Breast epithelium (tissue), 4 donors: ENCODE data around the gene OLR1. TPM values are rescaled to one million over a fixed set of nuclear protein-coding genes. Genes with fewer than 3 reads are reported as not detected.
"Not testable (repeated sequence)": the region's sequence is repeated elsewhere in the genome, so short reads cannot be mapped to it uniquely, and the experiment has no call there.

Experiments
- DNase-seq, 2 donors: peaks; one replicate each; pipeline ENCODE4 v3.0.0-alpha.2; 2019; ENCODE audit warnings: low spot score in 2 of 2
- H3K27ac ChIP-seq, 2 donors: fragments of 200-600 bp; sonication (generic) in 1 of 2; one replicate each; pipeline ENCODE4 v1.5.1; 2016 to 2019; ENCODE audit warnings: mild to moderate bottlenecking in 1 of 2
- H3K27me3 ChIP-seq, 2 donors: fragments of 200-600 bp; sonication (generic) in 1 of 2; one replicate each; pipeline versions ENCODE4 v1.5.1 to v1.6.0; 2017 to 2019; ENCODE audit warnings: control low read depth in 1 of 2, mild to moderate bottlenecking in 1 of 2
- H3K36me3 ChIP-seq: fragments of 200-600 bp; one replicate; pipeline ENCODE4 v1.5.1; 2019
- H3K4me1 ChIP-seq, 2 donors: fragments of 200-600 bp; sonication (generic); one replicate each; pipeline ENCODE4 v1.5.1; 2016 to 2019; ENCODE audit warnings: control low read depth in 1 of 2
- H3K4me3 ChIP-seq, 3 donors: fragments of 200-600 bp; sonication (generic); 1 replicate in 2 of 3; 2 replicates in 1 of 3; pipeline ENCODE4 v1.5.1; 2016 to 2019; ENCODE audit warnings: mild to moderate bottlenecking in 3 of 3, moderate library complexity in 2 of 3
- H3K9me3 ChIP-seq, 2 donors: fragments of 200-600 bp; sonication (generic) in 1 of 2; one replicate each; pipeline ENCODE4 v1.5.1; 2016 to 2019; ENCODE audit warnings: control low read depth in 1 of 2
- POLR2A ChIP-seq: fragments of 450-650 bp; IDR thresholded peaks from one replicate; pipeline ENCODE4 v1.6.1; 2016; ENCODE audit warnings: antibody characterized with exemption, mild to moderate bottlenecking, moderate library complexity
- POLR2AphosphoS5 ChIP-seq, 3 donors: sonication (generic); formaldehyde crosslinking; IDR thresholded peaks; one replicate each; pipeline ENCODE4 v1.6.1; 2017; ENCODE audit warnings: antibody characterized with exemption in 3 of 3
- intact Hi-C: fragments of 100-400 bp; cut with DNase I; formaldehyde crosslinking; loops from one replicate; pipeline ENCODE4 v1.15.1; 2023; ENCODE audit warnings: low total_unique reads
- total RNA-seq, 3 donors: library from RNA; depleted of rRNA; stranded (reverse); fragments of >200 nt; gene quantifications; one replicate each; pipeline ENCODE4 v1.1.0, GENCODE V29; 2016
- TF ChIP-seq, protein P1 (sequence below), 3 donors: fragments of 450-650 bp; IDR thresholded peaks; one replicate each; pipeline ENCODE4 v1.5.1; 2016 to 2017; ENCODE audit warnings: antibody characterized with exemption in 3 of 3, mild to moderate bottlenecking in 3 of 3, moderate library complexity in 3 of 3

Gene OLR1
- total RNA-seq, 3 donors from 2014 or later = 3.3 to 17.1 TPM; not detected in 1

DNA sequence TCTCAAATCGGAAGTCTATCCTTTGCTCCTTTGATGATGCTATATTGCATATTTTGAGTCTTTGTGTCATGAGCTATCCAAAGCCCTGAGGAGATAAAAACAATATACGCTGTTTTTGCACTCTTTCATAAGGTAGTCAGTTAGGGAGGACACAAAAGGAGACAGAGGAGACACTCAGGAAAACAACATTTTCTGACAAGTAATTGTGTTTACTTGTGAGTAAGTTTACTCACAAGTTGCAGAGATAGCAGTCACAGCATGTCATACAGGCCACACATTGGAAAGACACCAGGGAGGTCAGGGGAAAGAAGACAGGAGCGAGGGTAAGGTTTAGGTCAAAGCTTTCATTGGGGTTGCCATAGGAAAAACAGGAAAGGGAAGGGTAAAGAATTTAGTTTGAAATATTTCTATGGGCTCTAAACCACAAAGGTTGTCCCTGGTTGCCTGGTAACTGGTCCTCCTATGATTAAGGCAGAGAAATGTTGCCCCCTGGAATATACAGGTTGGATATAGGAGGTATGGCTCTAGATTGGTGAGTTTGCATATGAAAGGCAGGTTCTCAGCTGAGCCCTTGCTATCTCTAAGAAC, 33.4 kb upstream of the OLR1 start:
- no peak overlapping the region for H3K27ac ChIP-seq
- TF ChIP-seq POLR2AphosphoS5 (IDR thresholded peaks at IDR 0.05) (no peak), POLR2A (no peak)
- TF ChIP-seq, protein P1, sequence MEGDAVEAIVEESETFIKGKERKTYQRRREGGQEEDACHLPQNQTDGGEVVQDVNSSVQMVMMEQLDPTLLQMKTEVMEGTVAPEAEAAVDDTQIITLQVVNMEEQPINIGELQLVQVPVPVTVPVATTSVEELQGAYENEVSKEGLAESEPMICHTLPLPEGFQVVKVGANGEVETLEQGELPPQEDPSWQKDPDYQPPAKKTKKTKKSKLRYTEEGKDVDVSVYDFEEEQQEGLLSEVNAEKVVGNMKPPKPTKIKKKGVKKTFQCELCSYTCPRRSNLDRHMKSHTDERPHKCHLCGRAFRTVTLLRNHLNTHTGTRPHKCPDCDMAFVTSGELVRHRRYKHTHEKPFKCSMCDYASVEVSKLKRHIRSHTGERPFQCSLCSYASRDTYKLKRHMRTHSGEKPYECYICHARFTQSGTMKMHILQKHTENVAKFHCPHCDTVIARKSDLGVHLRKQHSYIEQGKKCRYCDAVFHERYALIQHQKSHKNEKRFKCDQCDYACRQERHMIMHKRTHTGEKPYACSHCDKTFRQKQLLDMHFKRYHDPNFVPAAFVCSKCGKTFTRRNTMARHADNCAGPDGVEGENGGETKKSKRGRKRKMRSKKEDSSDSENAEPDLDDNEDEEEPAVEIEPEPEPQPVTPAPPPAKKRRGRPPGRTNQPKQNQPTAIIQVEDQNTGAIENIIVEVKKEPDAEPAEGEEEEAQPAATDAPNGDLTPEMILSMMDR (IDR thresholded peaks at IDR 0.05) = no peak
- no peaks in the 10 kb centered on the region for H3K36me3 ChIP-seq
- no peaks in the 10 kb centered on the region for H3K27me3 ChIP-seq
- no peak for DNase-seq
- intact Hi-C loops = no loop called here
- no peaks in the 10 kb centered on the region for H3K4me1 ChIP-seq
- no peaks in the 10 kb centered on the region for H3K9me3 ChIP-seq
- H3K4me3 ChIP-seq = no peak overlapping the region

DNA sequence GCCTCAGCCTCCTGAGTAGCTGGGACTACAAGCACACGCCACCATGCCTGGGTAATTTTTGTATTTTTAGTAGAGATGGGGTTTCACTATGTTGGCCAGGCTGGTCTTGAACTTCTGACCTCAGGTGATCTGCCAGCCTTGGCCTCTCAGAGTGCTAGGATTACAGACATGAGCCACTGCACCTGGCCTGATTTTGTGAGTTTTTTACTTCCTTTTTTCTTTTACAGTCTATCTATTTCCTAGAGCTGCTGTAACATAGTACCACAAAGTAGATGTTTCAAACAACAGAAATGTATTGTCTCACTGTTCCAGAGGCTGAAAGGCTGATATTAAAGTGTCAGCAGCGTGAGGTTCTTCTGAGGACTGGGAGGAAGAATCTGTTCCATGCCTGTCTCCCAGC, 32.6 kb upstream of the OLR1 start:
- H3K4me3 ChIP-seq, H3K9me3 ChIP-seq, DNase-seq, H3K4me1 ChIP-seq, H3K27me3 ChIP-seq, H3K27ac ChIP-seq, intact Hi-C loops, H3K36me3 ChIP-seq: not testable (repeated sequence)

DNA sequence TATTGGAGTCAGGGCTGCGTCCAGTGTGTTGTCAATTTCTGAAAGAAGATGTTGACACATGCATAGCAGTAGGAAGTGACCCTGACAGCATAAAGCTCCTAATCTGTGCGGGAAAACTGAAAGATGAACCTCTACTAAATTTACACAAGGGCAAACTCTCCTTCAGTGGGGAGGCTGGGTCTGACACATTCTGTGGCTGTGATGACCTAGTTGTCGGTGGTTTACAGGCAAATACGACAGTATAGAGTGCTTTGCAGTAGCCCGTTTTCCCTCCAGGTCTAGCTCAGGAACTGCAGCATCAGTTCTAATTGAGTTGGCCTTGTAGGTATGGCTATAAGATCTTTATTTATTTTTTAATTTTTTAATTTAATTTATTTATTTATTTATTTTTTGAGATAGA, 25.9 kb upstream of the OLR1 start:
- TF ChIP-seq POLR2A (no peak), POLR2AphosphoS5 (IDR thresholded peaks at IDR 0.05) (no peak)
- TF ChIP-seq, protein P1 (IDR thresholded peaks at IDR 0.05) = no peak
- no peak for DNase-seq
- intact Hi-C loops = no loop called here

DNA sequence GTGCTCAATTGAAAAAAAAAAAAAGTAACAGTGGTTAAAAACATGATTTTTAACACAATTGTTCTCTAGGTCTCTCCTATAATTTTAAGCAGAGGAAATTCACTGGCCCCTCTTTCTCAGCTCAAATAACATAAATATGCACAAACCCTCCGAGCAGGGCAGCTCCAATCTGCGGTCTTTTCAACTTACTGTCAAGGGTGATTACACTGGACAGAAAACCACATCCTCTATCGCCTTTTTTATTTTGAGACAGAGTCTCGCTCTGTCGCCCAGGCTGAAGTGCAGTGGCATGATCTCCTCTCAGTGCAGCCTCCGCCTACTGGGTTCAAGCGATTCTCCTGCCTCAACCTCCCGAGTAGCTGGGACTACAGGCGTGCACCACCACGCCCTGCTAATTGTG, 24.3 kb upstream of the OLR1 start:
- no peak for DNase-seq
- Histone ChIP-seq H3K4me3 (no peak overlapping the region), H3K36me3 (no peaks in the 10 kb centered on the region), H3K9me3 (no peaks in the 10 kb centered on the region), H3K4me1 (peaks cover 0 to 11% of the 10 kb centered on the region in 2 donors), H3K27me3 (no peaks in the 10 kb centered on the region), H3K27ac (no peak overlapping the region)
- intact Hi-C loops = no loop called here
- no peak for TF ChIP-seq POLR2AphosphoS5 (IDR thresholded peaks at IDR 0.05)
- no peak for TF ChIP-seq POLR2A
- TF ChIP-seq, protein P1 (IDR thresholded peaks at IDR 0.05) = no peak

More for the DNA sequence above, 25.9 kb upstream of the OLR1 start:
- H3K4me3 ChIP-seq = no peak overlapping the region
- H3K27ac ChIP-seq = no peak overlapping the region
- H3K4me1 ChIP-seq = no peaks in the 10 kb centered on the region
- no peaks in the 10 kb centered on the region for H3K36me3 ChIP-seq
- H3K9me3 ChIP-seq = no peaks in the 10 kb centered on the region
- no peaks in the 10 kb centered on the region for H3K27me3 ChIP-seq

DNA sequence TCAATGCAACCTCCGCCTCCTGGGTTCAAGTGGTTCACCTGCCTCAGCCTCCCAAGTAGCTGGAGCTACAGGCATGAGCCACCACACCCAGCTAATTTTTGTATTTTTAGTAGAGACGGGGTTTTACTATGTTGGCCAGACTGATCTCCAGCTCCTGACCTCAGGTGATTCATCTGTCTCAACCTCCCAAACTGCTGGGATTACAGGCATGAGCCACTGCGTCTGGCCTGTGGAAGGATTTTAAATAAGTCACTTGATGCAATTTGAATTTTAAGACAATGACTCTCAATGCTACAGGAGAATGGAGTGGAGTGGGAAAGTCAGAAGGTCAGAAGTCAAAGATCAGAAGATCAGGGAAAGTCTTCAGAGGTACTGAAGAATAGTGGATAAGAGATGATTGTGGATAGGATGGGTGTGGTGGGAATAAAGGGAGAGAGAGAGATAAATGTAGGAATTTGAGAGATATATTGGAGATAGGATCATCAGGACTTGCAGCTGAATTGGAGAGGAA, 22.3 kb upstream of the OLR1 start:
- TF ChIP-seq POLR2A = no peak
- no peak for TF ChIP-seq POLR2AphosphoS5 (IDR thresholded peaks at IDR 0.05)
- TF ChIP-seq, protein P1 (IDR thresholded peaks at IDR 0.05) = no peak
- Histone ChIP-seq H3K36me3 (no peaks in the 10 kb centered on the region), H3K27me3 (no peaks in the 10 kb centered on the region), H3K4me1 (peaks cover 0 to 11% of the 10 kb centered on the region in 2 donors), H3K27ac (no peak overlapping the region), H3K9me3 (no peaks in the 10 kb centered on the region), H3K4me3 (no peak overlapping the region)
- intact Hi-C loops = no loop called here
- no peak for DNase-seq
